ENCODE measurements around the gene RPA3. TPM values are rescaled to one million over a fixed set of nuclear protein-coding genes. Genes with fewer than 3 reads are reported as not detected.

Gene RPA3
- total RNA-seq, 1 experiment from 2014 or later = 87.5 TPM

GRCh38 chr7:7707806-7708205, 10.6 kb downstream of the RPA3 start:
- H3K27ac ChIP-seq (ENCODE audit: low read depth, low read length) = no peak overlapping the region
- H4K20me1 ChIP-seq (ENCODE audit: insufficient read depth) = no peaks in the 10 kb centered on the region
- no peak overlapping the region for H3K9ac ChIP-seq (ENCODE audit: low read length)
- no peaks in the 10 kb centered on the region for H3K36me3 ChIP-seq (ENCODE audit: control insufficient read depth in 1 of 2, insufficient read depth in 2 of 2, low read length in 2 of 2)
- intact Hi-C loops (cut with micrococcal nuclease) = no loop called here
- no peaks in the 10 kb centered on the region for H3K9me2 ChIP-seq (ENCODE audit: insufficient read depth)
- H3K4me3 ChIP-seq (replicated peaks in 1 of 2; ENCODE audit: low read depth in 1 of 2, low read length in 2 of 2) = no peak overlapping the region
- ChIA-PET RAD21 (ENCODE audit: low non-redundant PET in 1 of 2, low total read pairs in 2 of 2, uncharacterized antibody in 2 of 2, unreplicated experiment in 2 of 2) (no interaction called here), CTCF (no interaction called here), POLR2A (no interaction called here)
- DNase-seq (ENCODE audit: low read depth, low spot score) (no peak), ATAC-seq (no peak)
- H3K79me2 ChIP-seq (ENCODE audit: insufficient read depth, low read length) = no peaks in the 10 kb centered on the region
- H3K27me3 ChIP-seq (ENCODE audit: insufficient read depth, low read length) = no peaks in the 10 kb centered on the region
- TF ChIP-seq CEBPB (IDR thresholded peaks at IDR 0.05; ENCODE audit: low read depth) (no peak), TCF7L2 (IDR thresholded peaks at IDR 0.05; ENCODE audit: borderline replicate concordance, extremely low read depth, insufficient read depth, insufficient read length) (no peak), POLR2AphosphoS5 (IDR thresholded peaks at IDR 0.05; ENCODE audit: low read depth, low read length) (no peak)
- no TSS peak for BruUV-seq (replicated peaks)
- H2AFZ ChIP-seq (ENCODE audit: low read depth, low read length, poor library complexity, severe bottlenecking) = no peak overlapping the region
- no peak overlapping the region for H3K4me2 ChIP-seq (ENCODE audit: low read length)
- no peaks in the 10 kb centered on the region for H3K4me1 ChIP-seq (ENCODE audit: control insufficient read depth in 1 of 2, insufficient read depth in 2 of 2, low read length in 2 of 2)
- H3K9me3 ChIP-seq (ENCODE audit: control insufficient read depth in 1 of 2, insufficient read depth in 1 of 2, low read depth in 1 of 2, low read length in 2 of 2) = no peaks in the 10 kb centered on the region

DNA sequence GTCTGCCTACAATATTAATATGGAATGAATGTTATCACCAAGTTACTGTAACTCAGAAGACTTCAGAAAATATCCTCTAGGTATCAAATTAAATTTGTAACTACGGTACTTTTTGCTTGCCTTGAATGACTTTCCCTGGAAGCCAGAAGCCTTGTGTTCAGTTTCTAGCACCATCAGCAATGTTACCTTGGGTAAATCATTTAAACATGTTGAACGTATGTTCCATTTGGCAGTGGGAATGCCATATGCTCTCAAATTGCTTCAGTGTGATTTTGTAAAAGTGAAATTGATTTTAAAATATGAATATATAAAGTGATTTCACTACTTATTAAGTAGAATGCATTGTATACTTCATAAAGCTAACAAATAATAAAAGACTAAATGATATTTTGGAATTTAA, 11.2 kb downstream of the RPA3 start:
- BruUV-seq (replicated peaks) = no TSS peak
- no peak overlapping the region for H3K4me2 ChIP-seq (ENCODE audit: low read length)
- TF ChIP-seq POLR2AphosphoS5 (IDR thresholded peaks at IDR 0.05; ENCODE audit: low read depth, low read length) (no peak), CBX3 (IDR thresholded peaks at IDR 0.05; ENCODE audit: low read depth) (no peak), ELF1 (IDR thresholded peaks at IDR 0.05; ENCODE audit: borderline replicate concordance, low read depth) (no peak), SRF (IDR thresholded peaks at IDR 0.05; ENCODE audit: low read depth) (no peak), EGR1 (IDR thresholded peaks at IDR 0.05; ENCODE audit: low read depth) (no peak), EZH2 (IDR thresholded peaks at IDR 0.05) (no peak), RAD21 (IDR thresholded peaks at IDR 0.05; ENCODE audit: low read depth) (no peak), SP1 (IDR thresholded peaks at IDR 0.05; ENCODE audit: low read depth) (no peak)
- TF ChIP-seq, protein P1, sequence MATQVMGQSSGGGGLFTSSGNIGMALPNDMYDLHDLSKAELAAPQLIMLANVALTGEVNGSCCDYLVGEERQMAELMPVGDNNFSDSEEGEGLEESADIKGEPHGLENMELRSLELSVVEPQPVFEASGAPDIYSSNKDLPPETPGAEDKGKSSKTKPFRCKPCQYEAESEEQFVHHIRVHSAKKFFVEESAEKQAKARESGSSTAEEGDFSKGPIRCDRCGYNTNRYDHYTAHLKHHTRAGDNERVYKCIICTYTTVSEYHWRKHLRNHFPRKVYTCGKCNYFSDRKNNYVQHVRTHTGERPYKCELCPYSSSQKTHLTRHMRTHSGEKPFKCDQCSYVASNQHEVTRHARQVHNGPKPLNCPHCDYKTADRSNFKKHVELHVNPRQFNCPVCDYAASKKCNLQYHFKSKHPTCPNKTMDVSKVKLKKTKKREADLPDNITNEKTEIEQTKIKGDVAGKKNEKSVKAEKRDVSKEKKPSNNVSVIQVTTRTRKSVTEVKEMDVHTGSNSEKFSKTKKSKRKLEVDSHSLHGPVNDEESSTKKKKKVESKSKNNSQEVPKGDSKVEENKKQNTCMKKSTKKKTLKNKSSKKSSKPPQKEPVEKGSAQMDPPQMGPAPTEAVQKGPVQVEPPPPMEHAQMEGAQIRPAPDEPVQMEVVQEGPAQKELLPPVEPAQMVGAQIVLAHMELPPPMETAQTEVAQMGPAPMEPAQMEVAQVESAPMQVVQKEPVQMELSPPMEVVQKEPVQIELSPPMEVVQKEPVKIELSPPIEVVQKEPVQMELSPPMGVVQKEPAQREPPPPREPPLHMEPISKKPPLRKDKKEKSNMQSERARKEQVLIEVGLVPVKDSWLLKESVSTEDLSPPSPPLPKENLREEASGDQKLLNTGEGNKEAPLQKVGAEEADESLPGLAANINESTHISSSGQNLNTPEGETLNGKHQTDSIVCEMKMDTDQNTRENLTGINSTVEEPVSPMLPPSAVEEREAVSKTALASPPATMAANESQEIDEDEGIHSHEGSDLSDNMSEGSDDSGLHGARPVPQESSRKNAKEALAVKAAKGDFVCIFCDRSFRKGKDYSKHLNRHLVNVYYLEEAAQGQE (IDR thresholded peaks at IDR 0.05; ENCODE audit: low read depth) = no peak
- TF ChIP-seq, protein P2, sequence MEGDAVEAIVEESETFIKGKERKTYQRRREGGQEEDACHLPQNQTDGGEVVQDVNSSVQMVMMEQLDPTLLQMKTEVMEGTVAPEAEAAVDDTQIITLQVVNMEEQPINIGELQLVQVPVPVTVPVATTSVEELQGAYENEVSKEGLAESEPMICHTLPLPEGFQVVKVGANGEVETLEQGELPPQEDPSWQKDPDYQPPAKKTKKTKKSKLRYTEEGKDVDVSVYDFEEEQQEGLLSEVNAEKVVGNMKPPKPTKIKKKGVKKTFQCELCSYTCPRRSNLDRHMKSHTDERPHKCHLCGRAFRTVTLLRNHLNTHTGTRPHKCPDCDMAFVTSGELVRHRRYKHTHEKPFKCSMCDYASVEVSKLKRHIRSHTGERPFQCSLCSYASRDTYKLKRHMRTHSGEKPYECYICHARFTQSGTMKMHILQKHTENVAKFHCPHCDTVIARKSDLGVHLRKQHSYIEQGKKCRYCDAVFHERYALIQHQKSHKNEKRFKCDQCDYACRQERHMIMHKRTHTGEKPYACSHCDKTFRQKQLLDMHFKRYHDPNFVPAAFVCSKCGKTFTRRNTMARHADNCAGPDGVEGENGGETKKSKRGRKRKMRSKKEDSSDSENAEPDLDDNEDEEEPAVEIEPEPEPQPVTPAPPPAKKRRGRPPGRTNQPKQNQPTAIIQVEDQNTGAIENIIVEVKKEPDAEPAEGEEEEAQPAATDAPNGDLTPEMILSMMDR (IDR thresholded peaks at IDR 0.05 in 2 of 3, conservative IDR thresholded peaks at IDR 0.05 in 1 of 3; ENCODE audit: borderline replicate concordance in 1 of 3, insufficient read depth in 1 of 3, low read depth in 2 of 3, low read length in 2 of 3) = no peak
- TF ChIP-seq, protein P3, sequence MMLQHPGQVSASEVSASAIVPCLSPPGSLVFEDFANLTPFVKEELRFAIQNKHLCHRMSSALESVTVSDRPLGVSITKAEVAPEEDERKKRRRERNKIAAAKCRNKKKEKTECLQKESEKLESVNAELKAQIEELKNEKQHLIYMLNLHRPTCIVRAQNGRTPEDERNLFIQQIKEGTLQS (IDR thresholded peaks at IDR 0.05) = no peak
- TF ChIP-seq, protein P4, sequence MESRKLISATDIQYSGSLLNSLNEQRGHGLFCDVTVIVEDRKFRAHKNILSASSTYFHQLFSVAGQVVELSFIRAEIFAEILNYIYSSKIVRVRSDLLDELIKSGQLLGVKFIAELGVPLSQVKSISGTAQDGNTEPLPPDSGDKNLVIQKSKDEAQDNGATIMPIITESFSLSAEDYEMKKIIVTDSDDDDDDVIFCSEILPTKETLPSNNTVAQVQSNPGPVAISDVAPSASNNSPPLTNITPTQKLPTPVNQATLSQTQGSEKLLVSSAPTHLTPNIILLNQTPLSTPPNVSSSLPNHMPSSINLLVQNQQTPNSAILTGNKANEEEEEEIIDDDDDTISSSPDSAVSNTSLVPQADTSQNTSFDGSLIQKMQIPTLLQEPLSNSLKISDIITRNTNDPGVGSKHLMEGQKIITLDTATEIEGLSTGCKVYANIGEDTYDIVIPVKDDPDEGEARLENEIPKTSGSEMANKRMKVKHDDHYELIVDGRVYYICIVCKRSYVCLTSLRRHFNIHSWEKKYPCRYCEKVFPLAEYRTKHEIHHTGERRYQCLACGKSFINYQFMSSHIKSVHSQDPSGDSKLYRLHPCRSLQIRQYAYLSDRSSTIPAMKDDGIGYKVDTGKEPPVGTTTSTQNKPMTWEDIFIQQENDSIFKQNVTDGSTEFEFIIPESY (IDR thresholded peaks at IDR 0.05; ENCODE audit: extremely low read depth, insufficient replicate concordance, low read length) = no peak

More for the DNA sequence above, 11.2 kb downstream of the RPA3 start:
- Histone ChIP-seq H3K9me2 (ENCODE audit: insufficient read depth) (no peaks in the 10 kb centered on the region), H3K9me3 (ENCODE audit: control insufficient read depth in 1 of 2, insufficient read depth in 1 of 2, low read depth in 1 of 2, low read length in 2 of 2) (no peaks in the 10 kb centered on the region), H3K4me3 (replicated peaks in 1 of 2; ENCODE audit: low read depth in 1 of 2, low read length in 2 of 2) (no peak overlapping the region), H3K27ac (ENCODE audit: low read depth, low read length) (no peak overlapping the region), H3K4me1 (ENCODE audit: control insufficient read depth in 1 of 2, insufficient read depth in 2 of 2, low read length in 2 of 2) (no peaks in the 10 kb centered on the region), H3K79me2 (ENCODE audit: insufficient read depth, low read length) (no peaks in the 10 kb centered on the region), H3K36me3 (ENCODE audit: control insufficient read depth in 1 of 2, insufficient read depth in 2 of 2, low read length in 2 of 2) (no peaks in the 10 kb centered on the region), H3K9ac (ENCODE audit: low read length) (no peak overlapping the region), H3K27me3 (ENCODE audit: insufficient read depth, low read length) (no peaks in the 10 kb centered on the region), H2AFZ (ENCODE audit: low read depth, low read length, poor library complexity, severe bottlenecking) (no peak overlapping the region), H4K20me1 (ENCODE audit: insufficient read depth) (no peaks in the 10 kb centered on the region)
- ChIA-PET POLR2A (no interaction called here), CTCF (no interaction called here), RAD21 (ENCODE audit: low non-redundant PET in 1 of 2, low total read pairs in 2 of 2, uncharacterized antibody in 2 of 2, unreplicated experiment in 2 of 2) (no interaction called here)
- ATAC-seq (no peak), DNase-seq (ENCODE audit: low read depth, low spot score) (no peak)
- intact Hi-C loops (cut with micrococcal nuclease) = no loop called here

Measured in HCT116 (cell line).